ENCODE results near the gene CD40.

DNA sequence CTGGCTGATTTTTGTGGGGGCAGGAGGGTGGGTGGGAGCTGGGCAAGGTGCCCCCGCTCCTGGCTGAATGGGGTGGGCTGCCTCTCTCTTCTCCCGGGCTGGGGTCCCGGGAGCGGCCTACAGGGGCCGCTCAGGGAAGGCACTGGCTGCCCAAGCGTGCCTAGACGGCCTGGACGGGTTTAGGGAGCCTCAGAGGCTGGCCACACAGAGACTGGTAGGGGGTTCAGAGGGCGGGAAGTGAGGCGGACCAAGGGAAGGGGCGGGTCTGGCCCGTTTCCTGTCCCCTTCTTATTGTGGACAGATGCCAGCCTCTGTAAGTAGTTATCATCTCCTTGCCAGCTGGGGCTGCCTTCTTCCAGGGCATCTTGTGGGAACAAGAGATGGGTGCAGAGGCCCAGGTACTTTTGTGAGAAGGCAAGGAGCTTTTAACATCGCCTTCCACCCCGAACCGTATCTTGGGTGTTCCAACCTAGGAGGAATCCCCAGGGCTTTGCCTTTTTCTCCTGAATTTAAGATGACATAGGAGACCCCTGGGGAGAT lies 437 bp downstream of the CD40 start:
- TF ChIP-seq GATA3 (IDR thresholded peaks at IDR 0.05; ENCODE audit: low read depth, low read length) = no peak
- TF ChIP-seq GATA2 (IDR thresholded peaks at IDR 0.05; ENCODE audit: low read depth, low read length) = no peak

All from SH-SY5Y (cell line).